ENCODE results near the gene AGBL4.

- no peak for TF ChIP-seq CTCF (IDR thresholded peaks at IDR 0.05)
- no peak for TF ChIP-seq POLR2A (IDR thresholded peaks at IDR 0.05)
These were observed 704.3 kb downstream of the AGBL4 start for GRCh38 chr1:49319426-49319963.

Data from heart left ventricle (tissue), 13 donors.